AG04449 (cell line): ENCODE data around the gene SLC46A2.

ENCODE experiments used
- CTCF ChIA-PET: fragments of 350-600 bp; formaldehyde crosslinking; extraction: SDS; loops from one replicate; lab custom pipeline; 2021; ENCODE audit warnings: antibody characterized with exemption; lab: Yijun Ruan, JAX
- POLR2A ChIA-PET: fragments of 400-600, 350-600 bp; formaldehyde crosslinking; extraction: SDS; loops from one replicate; lab custom pipeline; 2020; ENCODE audit warnings: antibody characterized with exemption, inconsistent platforms; lab: Yijun Ruan, JAX
- DNase-seq: peaks from one replicate; pipeline ENCODE4 v3.0.0-alpha.2; 2010; ENCODE audit warnings: low read depth, low spot score
- H3K4me3 ChIP-seq: 2 replicates; pipeline ENCODE4 v1.5.1; 2011; ENCODE audit warnings: low read depth, mild to moderate bottlenecking, control low read depth, low read length
- TF ChIP-seq, protein P1 (sequence below): IDR thresholded peaks from one replicate; pipeline ENCODE4 v1.5.1; 2011; ENCODE audit warnings: mild to moderate bottlenecking, moderate library complexity, low read length, control low read depth, inconsistent platforms; ENCODE audit not compliant: insufficient read depth; ENCODE audit errors: missing control alignments

SLC46A2 gene, protein sequence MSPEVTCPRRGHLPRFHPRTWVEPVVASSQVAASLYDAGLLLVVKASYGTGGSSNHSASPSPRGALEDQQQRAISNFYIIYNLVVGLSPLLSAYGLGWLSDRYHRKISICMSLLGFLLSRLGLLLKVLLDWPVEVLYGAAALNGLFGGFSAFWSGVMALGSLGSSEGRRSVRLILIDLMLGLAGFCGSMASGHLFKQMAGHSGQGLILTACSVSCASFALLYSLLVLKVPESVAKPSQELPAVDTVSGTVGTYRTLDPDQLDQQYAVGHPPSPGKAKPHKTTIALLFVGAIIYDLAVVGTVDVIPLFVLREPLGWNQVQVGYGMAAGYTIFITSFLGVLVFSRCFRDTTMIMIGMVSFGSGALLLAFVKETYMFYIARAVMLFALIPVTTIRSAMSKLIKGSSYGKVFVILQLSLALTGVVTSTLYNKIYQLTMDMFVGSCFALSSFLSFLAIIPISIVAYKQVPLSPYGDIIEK

DNA sequence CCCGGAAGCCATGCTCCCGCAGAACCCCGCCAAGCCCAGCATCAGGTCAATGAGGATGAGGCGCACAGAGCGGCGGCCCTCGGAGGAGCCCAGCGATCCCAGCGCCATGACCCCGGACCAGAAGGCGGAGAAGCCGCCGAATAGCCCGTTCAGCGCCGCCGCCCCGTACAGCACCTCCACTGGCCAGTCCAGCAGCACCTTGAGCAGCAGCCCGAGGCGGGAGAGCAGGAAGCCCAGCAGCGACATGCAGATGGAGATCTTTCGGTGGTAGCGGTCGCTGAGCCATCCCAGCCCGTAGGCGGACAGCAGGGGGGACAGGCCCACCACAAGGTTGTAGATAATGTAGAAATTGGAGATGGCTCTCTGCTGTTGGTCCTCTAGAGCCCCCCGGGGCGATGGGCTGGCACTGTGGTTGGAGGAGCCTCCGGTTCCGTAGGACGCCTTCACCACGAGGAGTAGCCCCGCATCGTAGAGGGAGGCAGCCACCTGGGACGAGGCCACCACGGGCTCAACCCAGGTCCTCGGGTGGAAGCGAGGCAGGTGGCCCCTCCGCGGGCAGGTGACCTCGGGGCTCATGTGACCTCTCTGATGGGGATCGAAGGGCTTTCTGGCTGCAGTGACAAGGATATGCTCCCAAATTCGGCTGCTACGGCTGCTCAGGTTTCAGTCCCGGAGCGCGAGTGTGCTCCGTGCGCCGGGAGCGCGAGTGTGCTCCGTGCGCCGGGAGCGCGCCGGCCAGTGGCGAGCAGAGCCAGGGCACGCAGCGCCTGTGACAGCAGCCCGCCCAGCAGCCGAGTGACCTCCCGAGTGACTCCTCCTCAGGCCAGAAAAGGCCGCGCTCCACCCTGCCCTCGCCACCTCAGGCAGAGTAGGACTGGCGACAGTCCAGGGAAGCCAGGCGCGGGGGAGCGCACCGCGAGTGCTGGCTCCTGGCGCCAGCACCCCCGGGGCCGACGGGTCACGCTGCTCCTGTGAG, at the start of gene SLC46A2:
SLC46A2 (minus strand) TSS at position 771 of the 976 bp plus-strand sequence; CDS start at position 576, 195 bp downstream.
- peak within 1 kb of the TSS; percentile 52 for H3K4me3 ChIP-seq
- CTCF ChIA-PET: interaction anchor here (1.5 to 4.4 kb wide), 3 partner anchors 7 to 13 kb away, joined by 4 to 29 read pairs (median 9); no protein-coding TSS in a partner anchor
- TF ChIP-seq, protein P1, sequence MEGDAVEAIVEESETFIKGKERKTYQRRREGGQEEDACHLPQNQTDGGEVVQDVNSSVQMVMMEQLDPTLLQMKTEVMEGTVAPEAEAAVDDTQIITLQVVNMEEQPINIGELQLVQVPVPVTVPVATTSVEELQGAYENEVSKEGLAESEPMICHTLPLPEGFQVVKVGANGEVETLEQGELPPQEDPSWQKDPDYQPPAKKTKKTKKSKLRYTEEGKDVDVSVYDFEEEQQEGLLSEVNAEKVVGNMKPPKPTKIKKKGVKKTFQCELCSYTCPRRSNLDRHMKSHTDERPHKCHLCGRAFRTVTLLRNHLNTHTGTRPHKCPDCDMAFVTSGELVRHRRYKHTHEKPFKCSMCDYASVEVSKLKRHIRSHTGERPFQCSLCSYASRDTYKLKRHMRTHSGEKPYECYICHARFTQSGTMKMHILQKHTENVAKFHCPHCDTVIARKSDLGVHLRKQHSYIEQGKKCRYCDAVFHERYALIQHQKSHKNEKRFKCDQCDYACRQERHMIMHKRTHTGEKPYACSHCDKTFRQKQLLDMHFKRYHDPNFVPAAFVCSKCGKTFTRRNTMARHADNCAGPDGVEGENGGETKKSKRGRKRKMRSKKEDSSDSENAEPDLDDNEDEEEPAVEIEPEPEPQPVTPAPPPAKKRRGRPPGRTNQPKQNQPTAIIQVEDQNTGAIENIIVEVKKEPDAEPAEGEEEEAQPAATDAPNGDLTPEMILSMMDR: no peak
- no peak for DNase-seq
- POLR2A ChIA-PET: no interaction called here

DNA sequence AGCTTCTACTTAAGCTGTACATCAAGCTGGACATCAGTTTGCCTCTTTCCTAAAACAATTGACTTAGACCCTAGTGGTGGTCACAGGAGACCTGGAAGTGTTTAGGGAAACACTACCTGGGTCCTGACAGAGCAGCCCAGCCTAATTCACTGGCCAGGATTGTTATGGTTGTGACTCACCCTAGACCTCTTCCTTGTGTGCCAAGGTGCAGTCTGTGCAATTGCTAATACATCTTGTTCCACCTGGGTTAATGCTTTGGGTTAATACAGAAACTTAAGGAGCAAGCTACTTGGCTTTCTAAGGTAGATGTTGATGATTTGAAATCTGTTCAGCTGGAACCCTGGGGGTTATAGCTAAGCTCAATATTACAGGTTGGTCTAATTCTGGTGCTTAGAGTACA, 48.7 kb upstream of the SLC46A2 start:
- TF ChIP-seq, protein P1: no peak
- ChIA-PET POLR2A (interaction anchor here (0.6 kb wide), 1 partner anchor 8 kb away, joined by 3 read pairs; no protein-coding TSS in a partner anchor), CTCF (no interaction called here)
- DNase-seq: no peak
- no peak overlapping the region for H3K4me3 ChIP-seq

DNA sequence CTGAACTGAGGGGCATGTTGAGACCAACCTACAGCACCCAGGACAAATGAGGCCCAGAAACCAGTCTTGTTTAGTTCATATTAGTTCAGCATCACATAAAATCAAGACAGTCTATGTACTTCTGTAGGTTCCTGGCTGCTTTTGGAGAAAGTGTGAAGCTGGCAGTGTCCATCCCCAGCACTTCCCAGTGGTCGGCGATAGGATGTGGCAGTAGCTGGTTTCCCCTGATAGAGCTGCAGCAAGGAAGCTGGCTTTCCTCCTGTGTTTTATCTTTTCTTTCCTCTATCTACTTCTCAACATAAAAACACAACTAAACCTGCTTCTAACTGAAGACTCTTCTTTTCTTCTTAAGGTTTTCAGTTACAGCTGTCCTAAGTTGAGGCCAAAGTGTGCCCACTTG, 43.0 kb upstream of the SLC46A2 start:
- CTCF ChIA-PET: interaction anchor here (1.2 to 2.4 kb wide), 5 partner anchors 8 to 91 kb away, joined by 3 to 7 read pairs (median 6); no protein-coding TSS in a partner anchor
- no peak for DNase-seq
- H3K4me3 ChIP-seq: no peak overlapping the region
- TF ChIP-seq, protein P1: no peak
- POLR2A ChIA-PET: no interaction called here

DNA sequence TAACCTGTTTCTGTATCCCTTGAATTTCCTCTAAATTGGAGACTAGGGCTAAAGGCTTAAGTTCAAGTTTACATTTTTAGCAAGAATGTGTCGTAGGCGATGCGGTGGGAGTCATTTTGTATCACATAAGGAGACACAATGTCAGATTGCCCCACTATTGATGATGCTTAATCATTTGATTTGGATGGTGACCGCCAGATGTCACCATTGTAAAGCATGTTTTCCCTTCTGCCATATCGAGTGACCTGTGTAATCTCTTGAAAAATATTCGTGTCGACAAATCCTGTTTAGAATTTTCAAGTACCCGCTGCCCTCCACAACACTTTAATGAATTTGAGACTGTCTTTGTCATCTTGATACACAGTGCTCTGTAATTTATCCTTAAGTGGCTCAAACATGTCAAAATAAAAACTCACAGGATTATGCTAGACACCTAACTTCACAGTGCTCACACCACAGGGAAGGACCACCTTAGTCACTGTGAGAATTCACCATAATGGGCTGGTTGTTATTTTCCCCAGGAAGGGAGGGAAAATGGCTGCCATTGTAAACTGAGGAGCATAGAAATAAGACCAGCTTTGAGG, 34.5 kb upstream of the SLC46A2 start:
- TF ChIP-seq, protein P1: peak; percentile 0
- H3K4me3 ChIP-seq: no peak overlapping the region
- ChIA-PET POLR2A (no interaction called here), CTCF (interaction anchor here (0.9 to 3.6 kb wide), 6 partner anchors 8 to 187 kb away, joined by 4 to 18 read pairs (median 8); no protein-coding TSS in a partner anchor)
- DNase-seq: no peak

DNA sequence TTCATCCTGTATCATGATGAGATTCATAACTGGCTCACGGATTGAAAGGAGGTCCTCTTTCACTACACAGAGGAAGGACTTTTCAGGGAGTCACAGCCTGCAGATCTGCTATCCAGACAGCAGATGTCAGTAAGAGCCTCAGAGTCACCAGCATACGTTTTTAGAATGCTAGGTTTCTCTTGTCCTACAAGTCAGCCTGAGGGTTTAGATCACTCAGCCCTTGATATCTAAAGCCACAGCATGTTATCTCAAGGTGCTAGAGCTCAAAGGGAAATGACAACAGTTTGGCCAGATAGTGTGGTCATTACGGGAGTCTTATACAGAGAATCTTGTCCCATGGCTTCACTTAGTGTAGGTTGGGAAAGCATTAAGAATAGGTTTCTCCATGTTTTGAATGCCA, 30.9 kb upstream of the SLC46A2 start:
- peak; percentile 23 for DNase-seq
- no peak overlapping the region for H3K4me3 ChIP-seq
- TF ChIP-seq, protein P1: peak; percentile 51
- ChIA-PET CTCF (interaction anchor here (0.8 to 4.6 kb wide), 12 partner anchors 9 to 736 kb away, joined by 3 to 34 read pairs (median 4); no protein-coding TSS in a partner anchor), POLR2A (no interaction called here)
